ENCODE data around the gene SLC45A1.
A peak's percentile ranks its signal among the peaks of the same experiment; 100 is the strongest.

SLC45A1 gene

GRCh38 chr1:8311068-8311718 lies 6.7 kb upstream of the SLC45A1 start:
- no peak for DNase-seq (ENCODE audit: low read depth in 2 of 2)

- DNase-seq (ENCODE audit: low read depth in 2 of 2): no peak
Measured at GRCh38 chr1:8312235-8313218, 5.4 kb upstream of the SLC45A1 start.

- DNase-seq (ENCODE audit: low read depth in 2 of 2): no peak
Measured at GRCh38 chr1:8313231-8313630, 4.7 kb upstream of the SLC45A1 start.

GRCh38 chr1:8314346-8315280 lies 3.3 kb upstream of the SLC45A1 start:
- DNase-seq (ENCODE audit: low read depth in 2 of 2): peak; percentile 60 to 63

GRCh38 chr1:8315573-8316475 lies 2.1 kb upstream of the SLC45A1 start:
- DNase-seq (ENCODE audit: low read depth in 2 of 2): no peak

- no peak for DNase-seq (ENCODE audit: low read depth in 2 of 2)
Measured at GRCh38 chr1:8318436-8318835, 522 bp downstream of the SLC45A1 start.

- DNase-seq (ENCODE audit: low read depth in 2 of 2): no peak
Measured at GRCh38 chr1:8321612-8322011, 3.7 kb downstream of the SLC45A1 start.

- DNase-seq (ENCODE audit: low read depth in 2 of 2): no peak
Measured at GRCh38 chr1:8323706-8324105, 5.8 kb downstream of the SLC45A1 start.

- no peak for DNase-seq (ENCODE audit: low read depth in 2 of 2)
Measured at GRCh38 chr1:8324176-8324810, 6.4 kb downstream of the SLC45A1 start.

GRCh38 chr1:8325771-8326170 lies 7.9 kb downstream of the SLC45A1 start:
- DNase-seq (ENCODE audit: low read depth in 2 of 2): no peak

- no peak for DNase-seq (ENCODE audit: low read depth in 2 of 2)
Measured at GRCh38 chr1:8326265-8326664, 8.4 kb downstream of the SLC45A1 start.

GRCh38 chr1:8328271-8328670 lies 10.4 kb downstream of the SLC45A1 start:
- DNase-seq (ENCODE audit: low read depth in 2 of 2): no peak

GRCh38 chr1:8329439-8329838 lies 11.5 kb downstream of the SLC45A1 start:
- DNase-seq (ENCODE audit: low read depth in 2 of 2): no peak

GRCh38 chr1:8329858-8330257 lies 11.9 kb downstream of the SLC45A1 start:
- DNase-seq (ENCODE audit: low read depth in 2 of 2): no peak

GRCh38 chr1:8330271-8331125 lies 12.6 kb downstream of the SLC45A1 start:
- DNase-seq (ENCODE audit: low read depth in 2 of 2): no peak

- no peak for DNase-seq (ENCODE audit: low read depth in 2 of 2)
Measured at GRCh38 chr1:8332806-8333205, 14.9 kb downstream of the SLC45A1 start.

GRCh38 chr1:8333246-8333987 lies 15.5 kb downstream of the SLC45A1 start:
- no peak for DNase-seq (ENCODE audit: low read depth in 2 of 2)

- no peak for DNase-seq (ENCODE audit: low read depth in 2 of 2)
Measured at GRCh38 chr1:8334106-8334851, 16.4 kb downstream of the SLC45A1 start.

Data from fibroblast of skin of left quadriceps (primary cell).